GM23338 (cell line): ENCODE measurements around the gene BTBD19. TPM values are rescaled to one million over a fixed set of nuclear protein-coding genes. Genes with fewer than 3 reads are reported as not detected.
A peak's percentile ranks its signal among the peaks of the same experiment; 100 is the strongest.

Source experiments
- ATAC-seq: fragments of 200-7000 bp; cut with Tn5 transposase; 3 replicates; pipeline ENCODE4 v1.9.1; 2020
- DNase-seq: peaks from one replicate; pipeline ENCODE4 v3.0.0-alpha.2; 2015; ENCODE audit warnings: low spot score
- H2AFZ ChIP-seq: fragments of 200-600 bp; sonication (generic); 2 replicates; pipeline ENCODE4 v1.8.0; 2016; ENCODE audit warnings: antibody characterized with exemption, mild to moderate bottlenecking, moderate library complexity
- H3F3A ChIP-seq: fragments of 200-600 bp; sonication (generic); replicated peaks from 2 replicates; pipeline ENCODE4 v1.8.0; 2017; ENCODE audit warnings: antibody characterized with exemption, mixed run types, low read depth
- H3K27ac ChIP-seq: fragments of 200-600 bp; sonication (generic); 2 replicates; pipeline ENCODE4 v1.6.1; 2016; ENCODE audit warnings: low read depth
- H3K27me3 ChIP-seq: fragments of 200-600 bp; sonication (generic); 2 replicates; pipeline ENCODE4 v1.8.0; 2016; ENCODE audit warnings: mild to moderate bottlenecking, mixed run types, moderate library complexity; ENCODE audit not compliant: insufficient read depth
- H3K36me3 ChIP-seq: fragments of 200-600 bp; sonication (generic); 2 replicates; pipeline ENCODE4 v1.8.0; 2016; ENCODE audit warnings: mild to moderate bottlenecking; ENCODE audit not compliant: insufficient read depth
- H3K4me1 ChIP-seq: fragments of 200-600 bp; sonication (generic); 2 replicates; pipeline ENCODE4 v1.8.0; 2016; ENCODE audit warnings: mild to moderate bottlenecking, moderate library complexity; ENCODE audit not compliant: insufficient read depth
- H3K4me2 ChIP-seq: fragments of 200-600 bp; sonication (generic); 2 replicates; pipeline ENCODE4 v1.7.1; 2017; ENCODE audit warnings: mixed run types
- H3K4me3 ChIP-seq: fragments of 200-600 bp; sonication (generic); 2 replicates; pipeline ENCODE4 v1.6.1; 2016; ENCODE audit warnings: mixed run types
- H3K79me2 ChIP-seq: fragments of 200-600 bp; sonication (generic); replicated peaks from 2 replicates; pipeline ENCODE4 v1.8.0; 2017; ENCODE audit warnings: mild to moderate bottlenecking; ENCODE audit not compliant: insufficient read depth
- H3K9me2 ChIP-seq: fragments of 200-600 bp; sonication (generic); 2 replicates; pipeline ENCODE4 v1.8.0; 2017; ENCODE audit not compliant: insufficient read depth
- H4K20me1 ChIP-seq: fragments of 200-600 bp; sonication (generic); replicated peaks from 2 replicates; pipeline ENCODE4 v1.8.0; 2017; ENCODE audit warnings: mild to moderate bottlenecking; ENCODE audit not compliant: insufficient read depth
- H3K27ac Mint-ChIP-seq: 2 replicates; pipeline ENCODE4 v1.8.0; 2020; ENCODE audit warnings: inconsistent platforms, mild to moderate bottlenecking, moderate library complexity, mixed read lengths
- H3K27me3 Mint-ChIP-seq: 3 replicates; pipeline ENCODE4 v1.8.0; 2022; ENCODE audit warnings: low read depth, mild to moderate bottlenecking, moderate library complexity, mixed read lengths, inconsistent platforms; ENCODE audit not compliant: insufficient read depth, poor library complexity
- H3K36me3 Mint-ChIP-seq: 3 replicates; pipeline ENCODE4 v1.8.0; 2021; ENCODE audit warnings: low read depth, mild to moderate bottlenecking, inconsistent platforms, moderate library complexity, mixed read lengths
- H3K4me1 Mint-ChIP-seq: 3 replicates; pipeline ENCODE4 v1.8.0; 2020; ENCODE audit warnings: mild to moderate bottlenecking, inconsistent platforms, mixed read lengths
- H3K4me3 Mint-ChIP-seq: 3 replicates; pipeline ENCODE4 v1.8.0; 2021; ENCODE audit warnings: moderate library complexity, mild to moderate bottlenecking, inconsistent platforms, mixed read lengths
- H3K9me3 Mint-ChIP-seq: 3 replicates; pipeline ENCODE4 v1.8.0; 2020; ENCODE audit warnings: moderate library complexity, mild to moderate bottlenecking, inconsistent platforms, mixed read lengths
- EZH2phosphoT487 ChIP-seq: fragments of 200-600 bp; sonication (generic); IDR thresholded peaks from one replicate; pipeline ENCODE4 v1.8.1; 2018; ENCODE audit warnings: antibody characterized with exemption; ENCODE audit not compliant: unreplicated experiment
- JUNB ChIP-seq: IDR thresholded peaks from one replicate; pipeline ENCODE4 v1.6.1; 2016; ENCODE audit warnings: antibody characterized with exemption; ENCODE audit not compliant: unreplicated experiment
- POLR2AphosphoS5 ChIP-seq: IDR thresholded peaks from 2 replicates; pipeline ENCODE4 v1.6.1; 2016; ENCODE audit warnings: antibody characterized with exemption, low read depth
- STAT1 ChIP-seq: IDR thresholded peaks from one replicate; pipeline ENCODE4 v1.6.1; 2016; ENCODE audit warnings: antibody characterized with exemption; ENCODE audit not compliant: unreplicated experiment
- ZNF114 ChIP-seq: fragments of 250-450 bp; sonication (Bioruptor Pico); IDR thresholded peaks from 2 replicates; pipeline ENCODE4 v1.5.0; 2020; ENCODE audit warnings: mild to moderate bottlenecking, moderate library complexity
- ZNF331 ChIP-seq: fragments of 250-450 bp; sonication (Bioruptor Pico); IDR thresholded peaks from 2 replicates; pipeline ENCODE4 v1.5.0; 2020; ENCODE audit warnings: low read depth, mild to moderate bottlenecking, moderate library complexity
- polyA plus RNA-seq: library from polyadenylated mRNA; unstranded; fragments of >200 nt; fragmentation: Nextera tagmentation; extraction: Ambion mirVana; gene quantifications from 2 replicates; pipeline ENCODE4 v1.2.1, GENCODE V29; 2016
- total RNA-seq: library from RNA; depleted of rRNA; stranded (reverse); fragments of >200 nt; shearing (Covaris generic); gene quantifications from 2 replicates; pipeline ENCODE4 v1.2.3, GENCODE V29; 2014
- TF ChIP-seq, protein P1 (sequence below): IDR thresholded peaks from 2 replicates; pipeline ENCODE4 v1.6.1; 2016; ENCODE audit warnings: antibody characterized with exemption
- TF ChIP-seq, protein P2 (sequence below): IDR thresholded peaks from one replicate; pipeline ENCODE4 v1.6.1; 2018; ENCODE audit warnings: antibody characterized with exemption; ENCODE audit not compliant: unreplicated experiment

Gene BTBD19
- total and polyA plus RNA-seq, 2 experiments from 2014 or later: 0.37 to 0.66 TPM

DNA sequence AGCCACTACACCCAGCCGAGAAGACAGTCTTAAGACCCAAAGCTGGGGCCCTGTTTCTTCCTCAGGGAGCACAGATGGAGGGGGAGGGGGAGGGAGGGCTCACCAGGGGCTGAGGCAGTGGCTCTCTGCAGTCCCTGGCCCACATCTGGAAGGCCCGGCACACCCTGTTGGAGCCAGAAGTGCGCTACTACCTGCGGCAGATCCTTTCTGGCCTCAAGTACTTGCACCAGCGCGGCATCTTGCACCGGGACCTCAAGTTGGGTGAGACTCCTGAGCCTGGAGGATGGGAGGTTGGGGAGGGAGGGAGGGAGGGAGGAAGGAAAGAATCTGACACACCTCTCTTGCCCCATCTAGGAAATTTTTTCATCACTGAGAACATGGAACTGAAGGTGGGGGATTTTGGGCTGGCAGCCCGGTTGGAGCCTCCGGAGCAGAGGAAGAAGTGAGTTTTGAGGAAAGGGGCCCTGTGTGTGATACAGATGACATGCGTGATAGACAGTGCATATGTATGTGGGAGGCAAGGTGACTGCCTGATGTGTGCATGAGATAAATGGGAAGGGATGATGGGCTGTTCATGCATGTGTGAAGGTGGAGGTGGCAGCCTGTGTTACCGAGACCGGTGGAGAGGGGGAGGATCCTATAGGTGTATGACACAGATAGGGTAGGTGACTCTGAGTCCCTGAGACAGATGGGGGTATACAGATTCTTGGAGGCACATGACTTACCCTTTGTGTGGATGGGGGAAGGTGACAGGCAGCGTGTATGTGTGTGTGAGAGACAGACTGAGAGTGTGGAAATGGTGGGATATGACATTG, 6.6 kb upstream of the BTBD19 start:
- H3K4me2 ChIP-seq: peak overlapping the region; percentile 96
- ATAC-seq: no peak
- H3K9me2 ChIP-seq: no peaks in the 10 kb centered on the region
- no peak overlapping the region for H2AFZ ChIP-seq
- H3K4me3 ChIP-seq: peak overlapping the region; percentile 67; the same call in 1 of the 2 replicates
- 0 out of 2 replicates have a peak, but pooled peaks cover 3% of the 10 kb centered on the region for H3K79me2 ChIP-seq
- peaks cover 18% of the 10 kb centered on the region for H3F3A ChIP-seq
- no peak overlapping the region for H3K27ac Mint-ChIP-seq
- H3K36me3 Mint-ChIP-seq: peaks cover 34% of the 10 kb centered on the region
- H3K27ac ChIP-seq: no peak overlapping the region
- TF ChIP-seq, protein P1, sequence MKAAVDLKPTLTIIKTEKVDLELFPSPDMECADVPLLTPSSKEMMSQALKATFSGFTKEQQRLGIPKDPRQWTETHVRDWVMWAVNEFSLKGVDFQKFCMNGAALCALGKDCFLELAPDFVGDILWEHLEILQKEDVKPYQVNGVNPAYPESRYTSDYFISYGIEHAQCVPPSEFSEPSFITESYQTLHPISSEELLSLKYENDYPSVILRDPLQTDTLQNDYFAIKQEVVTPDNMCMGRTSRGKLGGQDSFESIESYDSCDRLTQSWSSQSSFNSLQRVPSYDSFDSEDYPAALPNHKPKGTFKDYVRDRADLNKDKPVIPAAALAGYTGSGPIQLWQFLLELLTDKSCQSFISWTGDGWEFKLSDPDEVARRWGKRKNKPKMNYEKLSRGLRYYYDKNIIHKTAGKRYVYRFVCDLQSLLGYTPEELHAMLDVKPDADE: no peak
- TF ChIP-seq, protein P2, sequence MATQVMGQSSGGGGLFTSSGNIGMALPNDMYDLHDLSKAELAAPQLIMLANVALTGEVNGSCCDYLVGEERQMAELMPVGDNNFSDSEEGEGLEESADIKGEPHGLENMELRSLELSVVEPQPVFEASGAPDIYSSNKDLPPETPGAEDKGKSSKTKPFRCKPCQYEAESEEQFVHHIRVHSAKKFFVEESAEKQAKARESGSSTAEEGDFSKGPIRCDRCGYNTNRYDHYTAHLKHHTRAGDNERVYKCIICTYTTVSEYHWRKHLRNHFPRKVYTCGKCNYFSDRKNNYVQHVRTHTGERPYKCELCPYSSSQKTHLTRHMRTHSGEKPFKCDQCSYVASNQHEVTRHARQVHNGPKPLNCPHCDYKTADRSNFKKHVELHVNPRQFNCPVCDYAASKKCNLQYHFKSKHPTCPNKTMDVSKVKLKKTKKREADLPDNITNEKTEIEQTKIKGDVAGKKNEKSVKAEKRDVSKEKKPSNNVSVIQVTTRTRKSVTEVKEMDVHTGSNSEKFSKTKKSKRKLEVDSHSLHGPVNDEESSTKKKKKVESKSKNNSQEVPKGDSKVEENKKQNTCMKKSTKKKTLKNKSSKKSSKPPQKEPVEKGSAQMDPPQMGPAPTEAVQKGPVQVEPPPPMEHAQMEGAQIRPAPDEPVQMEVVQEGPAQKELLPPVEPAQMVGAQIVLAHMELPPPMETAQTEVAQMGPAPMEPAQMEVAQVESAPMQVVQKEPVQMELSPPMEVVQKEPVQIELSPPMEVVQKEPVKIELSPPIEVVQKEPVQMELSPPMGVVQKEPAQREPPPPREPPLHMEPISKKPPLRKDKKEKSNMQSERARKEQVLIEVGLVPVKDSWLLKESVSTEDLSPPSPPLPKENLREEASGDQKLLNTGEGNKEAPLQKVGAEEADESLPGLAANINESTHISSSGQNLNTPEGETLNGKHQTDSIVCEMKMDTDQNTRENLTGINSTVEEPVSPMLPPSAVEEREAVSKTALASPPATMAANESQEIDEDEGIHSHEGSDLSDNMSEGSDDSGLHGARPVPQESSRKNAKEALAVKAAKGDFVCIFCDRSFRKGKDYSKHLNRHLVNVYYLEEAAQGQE: no peak
- no peak for TF ChIP-seq POLR2AphosphoS5
- no peak for TF ChIP-seq ZNF331 (CRISPR knock-in tag)
- no peak for TF ChIP-seq JUNB
- TF ChIP-seq ZNF114: no peak
- no peak for TF ChIP-seq STAT1
- no peak for TF ChIP-seq EZH2phosphoT487
- peaks cover 12% of the 10 kb centered on the region for H3K4me1 Mint-ChIP-seq
- H3K36me3 ChIP-seq: no peaks in the 10 kb centered on the region; the same call in 1 of the 2 replicates
- peaks cover 8% of the 10 kb centered on the region for H3K27me3 Mint-ChIP-seq
- H3K27me3 ChIP-seq: no peaks in the 10 kb centered on the region
- peaks cover 10% of the 10 kb centered on the region; the same call in 1 of the 2 replicates for H3K4me1 ChIP-seq
- H3K4me3 Mint-ChIP-seq: peak overlapping the region; percentile 78
- no peaks in the 10 kb centered on the region for H3K9me3 Mint-ChIP-seq
- DNase-seq: no peak
- H4K20me1 ChIP-seq: no peaks in the 10 kb centered on the region

DNA sequence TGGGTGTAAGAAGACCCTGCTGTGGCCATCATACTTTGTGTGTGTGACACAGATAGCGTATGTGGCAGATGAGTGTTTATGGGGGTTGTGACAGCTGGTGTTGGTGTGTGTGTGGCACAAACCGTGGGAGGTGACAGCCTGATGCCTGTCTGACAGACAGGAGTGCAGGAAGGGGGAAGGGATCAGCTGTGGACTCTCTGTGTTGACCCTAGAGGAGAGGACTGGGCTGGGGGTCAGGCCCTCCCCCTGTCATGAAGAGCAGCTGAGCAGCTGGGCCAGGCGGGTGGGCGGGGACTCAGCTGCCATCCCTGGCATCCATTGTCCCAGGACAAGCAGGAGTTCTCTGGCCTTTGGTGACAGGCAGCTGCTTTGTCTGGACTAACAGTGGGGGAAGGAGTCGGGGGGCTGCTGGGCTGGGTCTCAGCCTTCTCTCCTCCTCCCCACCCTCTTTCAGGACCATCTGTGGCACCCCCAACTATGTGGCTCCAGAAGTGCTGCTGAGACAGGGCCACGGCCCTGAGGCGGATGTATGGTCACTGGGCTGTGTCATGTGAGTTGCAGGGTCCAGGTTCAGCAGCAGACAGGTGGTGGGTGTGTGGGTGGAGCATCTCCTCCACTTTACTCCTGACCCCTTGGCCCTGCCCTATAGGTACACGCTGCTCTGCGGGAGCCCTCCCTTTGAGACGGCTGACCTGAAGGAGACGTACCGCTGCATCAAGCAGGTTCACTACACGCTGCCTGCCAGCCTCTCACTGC, 5.8 kb upstream of the BTBD19 start:
- H3K27ac Mint-ChIP-seq: no peak overlapping the region
- Histone ChIP-seq H3K79me2 (0 out of 2 replicates have a peak, but pooled peaks cover 3% of the 10 kb centered on the region), H3K4me3 (no peak overlapping the region), H3K4me2 (no peak overlapping the region), H4K20me1 (no peaks in the 10 kb centered on the region), H3K27me3 (no peaks in the 10 kb centered on the region), H3K27ac (no peak overlapping the region), H3F3A (peaks cover 18% of the 10 kb centered on the region; the same call in 1 of the 2 replicates), H2AFZ (no peak overlapping the region), H3K36me3 (no peaks in the 10 kb centered on the region; the same call in 1 of the 2 replicates), H3K4me1 (peaks cover 17% of the 10 kb centered on the region), H3K9me2 (no peaks in the 10 kb centered on the region)
- no peak for DNase-seq
- no peak overlapping the region for H3K4me3 Mint-ChIP-seq
- no peaks in the 10 kb centered on the region for H3K9me3 Mint-ChIP-seq
- peaks cover 20% of the 10 kb centered on the region for H3K4me1 Mint-ChIP-seq
- no peak for ATAC-seq
- peaks cover 11% of the 10 kb centered on the region for H3K27me3 Mint-ChIP-seq
- H3K36me3 Mint-ChIP-seq: peaks cover 41% of the 10 kb centered on the region
- TF ChIP-seq, protein P2: no peak
- TF ChIP-seq JUNB: no peak
- TF ChIP-seq STAT1: no peak
- TF ChIP-seq POLR2AphosphoS5: no peak
